Mesendoderm (in vitro differentiated cells): Measurements from ENCODE around the gene MED25.

Source experiments
- DNase-seq: peaks from one replicate; pipeline ENCODE4 v3.0.0; 2013
- H2AK5ac ChIP-seq: 2 replicates; pipeline ENCODE4 v1.6.1; 2013; ENCODE audit warnings: low read length, inconsistent platforms
- H2BK120ac ChIP-seq: 2 replicates; pipeline ENCODE4 v1.6.1; 2013; ENCODE audit warnings: low read depth, mild to moderate bottlenecking, low read length, moderate library complexity, mixed read lengths
- H2BK15ac ChIP-seq: replicated peaks from 2 replicates; pipeline ENCODE4 v1.6.1; 2013; ENCODE audit warnings: low read depth, mild to moderate bottlenecking, moderate library complexity
- H2BK5ac ChIP-seq: 2 replicates; pipeline ENCODE4 v1.6.1; 2013; ENCODE audit warnings: low read length, inconsistent platforms
- H3K18ac ChIP-seq: 2 replicates; pipeline ENCODE4 v1.6.1; 2013; ENCODE audit warnings: mild to moderate bottlenecking, low read length, mixed read lengths
- H3K23ac ChIP-seq: one replicate; pipeline ENCODE4 v1.6.1; 2013; ENCODE audit warnings: low read length
- H3K27ac ChIP-seq: 2 replicates; pipeline ENCODE4 v1.5.1; 2013; ENCODE audit warnings: low read depth, mild to moderate bottlenecking, inconsistent platforms, low read length, moderate library complexity
- H3K27me3 ChIP-seq: 2 replicates; pipeline ENCODE4 v1.6.1; 2013; ENCODE audit warnings: low read length, control low read depth, mild to moderate bottlenecking, inconsistent platforms; ENCODE audit not compliant: insufficient read depth, poor library complexity
- H3K36me3 ChIP-seq: 2 replicates; pipeline ENCODE4 v1.6.1; 2013; ENCODE audit warnings: low read length, inconsistent platforms; ENCODE audit not compliant: control insufficient read depth, insufficient read depth
- H3K4ac ChIP-seq: one replicate; pipeline ENCODE4 v1.6.1; 2013; ENCODE audit warnings: low read depth, mild to moderate bottlenecking, low read length, moderate library complexity
- H3K4me1 ChIP-seq: 2 replicates; pipeline ENCODE4 v1.6.1; 2013; ENCODE audit warnings: low read depth, low read length, inconsistent platforms; ENCODE audit not compliant: control insufficient read depth
- H3K4me2 ChIP-seq: 2 replicates; pipeline ENCODE4 v1.6.1; 2013; ENCODE audit warnings: low read length
- H3K4me3 ChIP-seq: 2 replicates; pipeline ENCODE4 v1.5.1; 2013; ENCODE audit warnings: mild to moderate bottlenecking, low read length
- H3K56ac ChIP-seq: one replicate; pipeline ENCODE4 v1.6.1; 2013; ENCODE audit warnings: low read length
- H3K79me1 ChIP-seq: 2 replicates; pipeline ENCODE4 v1.6.1; 2013; ENCODE audit warnings: low read length, inconsistent platforms
- H3K79me2 ChIP-seq: 2 replicates; pipeline ENCODE4 v1.6.1; 2013; ENCODE audit warnings: mild to moderate bottlenecking, low read length; ENCODE audit not compliant: control insufficient read depth, insufficient read depth
- H3K9ac ChIP-seq: 2 replicates; pipeline ENCODE4 v1.6.1; 2013; ENCODE audit warnings: low read length, inconsistent platforms
- H4K5ac ChIP-seq: one replicate; pipeline ENCODE4 v1.6.1; 2013; ENCODE audit warnings: low read length
- H4K8ac ChIP-seq: one replicate; pipeline ENCODE4 v1.6.1; 2013; ENCODE audit warnings: low read depth, mild to moderate bottlenecking, control low read depth, low read length, moderate library complexity
- WGBS: extraction: QIAGEN DNeasy Blood & Tissue Kit; methylation state at CpG from one replicate; pipeline ENCODE4 v1.1.7; 2013; ENCODE audit warnings: low lambda C conversion rate, missing lambda C conversion rate; ENCODE audit not compliant: insufficient coverage; ENCODE audit errors: extremely low coverage; 5-methylcytosine and 5-hydroxymethylcytosine counted together

The MED25 gene

GRCh38 chr19:49855277-49855675 is 37.2 kb downstream of the MED25 start:
- H2BK5ac ChIP-seq, result no peak overlapping the region
- peaks cover 15% of the 10 kb centered on the region for H3K36me3 ChIP-seq
- no CpG with 5 or more reads among the region's 12 CpGs for WGBS

GRCh38 chr19:49855676-49856573 is 37.8 kb downstream of the MED25 start:
- Histone ChIP-seq H3K9ac (no peak overlapping the region), H2BK5ac (no peak overlapping the region), H3K18ac (no peak overlapping the region), H3K79me1 (peaks cover 21% of the 10 kb centered on the region), H4K8ac (no peak overlapping the region), H2BK15ac (no peak overlapping the region), H3K23ac (no peak overlapping the region), H3K4me2 (no peak overlapping the region), H3K27ac (no peak overlapping the region), H2AK5ac (no peak overlapping the region), H3K4me1 (peaks cover 8% of the 10 kb centered on the region), H3K79me2 (peaks cover 23% of the 10 kb centered on the region), H3K4ac (no peak overlapping the region), H3K27me3 (no peaks in the 10 kb centered on the region), H4K5ac (no peak overlapping the region), H3K4me3 (no peak overlapping the region), H3K56ac (no peak overlapping the region), H3K36me3 (peaks cover 19% of the 10 kb centered on the region), H2BK120ac (no peak overlapping the region)
- no CpG with 5 or more reads among the region's 21 CpGs for WGBS
- no peak for DNase-seq

More at GRCh38 chr19:49855277-49855675, 37.2 kb downstream of the MED25 start:
- no peak for DNase-seq
- Histone ChIP-seq H2BK120ac (no peak overlapping the region), H3K79me1 (peaks cover 21% of the 10 kb centered on the region), H3K4me3 (no peak overlapping the region), H2AK5ac (no peak overlapping the region), H3K27me3 (no peaks in the 10 kb centered on the region), H3K27ac (no peak overlapping the region), H3K56ac (no peak overlapping the region), H3K9ac (no peak overlapping the region), H4K8ac (no peak overlapping the region), H3K4me1 (peaks cover 8% of the 10 kb centered on the region), H3K4me2 (no peak overlapping the region), H2BK15ac (no peak overlapping the region), H4K5ac (no peak overlapping the region), H3K4ac (no peak overlapping the region), H3K79me2 (peaks cover 23% of the 10 kb centered on the region), H3K18ac (no peak overlapping the region), H3K23ac (no peak overlapping the region)

- Histone ChIP-seq H3K23ac (no peak overlapping the region), H4K8ac (no peak overlapping the region), H3K4me2 (no peak overlapping the region), H3K79me2 (peaks cover 23% of the 10 kb centered on the region), H2BK15ac (no peak overlapping the region), H2BK5ac (no peak overlapping the region), H3K79me1 (peaks cover 21% of the 10 kb centered on the region), H3K27ac (no peak overlapping the region), H3K4me1 (peaks cover 8% of the 10 kb centered on the region), H3K27me3 (no peaks in the 10 kb centered on the region), H3K9ac (no peak overlapping the region), H3K36me3 (peaks cover 19% of the 10 kb centered on the region), H3K56ac (no peak overlapping the region), H2AK5ac (no peak overlapping the region), H3K4me3 (no peak overlapping the region), H3K18ac (no peak overlapping the region), H4K5ac (no peak overlapping the region), H2BK120ac (no peak overlapping the region), H3K4ac (no peak overlapping the region)
- no CpG with 5 or more reads among the region's 18 CpGs for WGBS
- no peak for DNase-seq
These were observed 38.5 kb downstream of the MED25 start for GRCh38 chr19:49856574-49857021.

GRCh38 chr19:49857061-49857837 is 39.2 kb downstream of the MED25 start:
- Histone ChIP-seq H3K79me1 (peaks cover 17% of the 10 kb centered on the region), H2AK5ac (no peak overlapping the region), H3K4me2 (no peak overlapping the region), H3K18ac (no peak overlapping the region), H3K4me1 (peaks cover 6% of the 10 kb centered on the region), H3K36me3 (peaks cover 21% of the 10 kb centered on the region), H3K9ac (no peak overlapping the region), H3K4ac (no peak overlapping the region), H2BK15ac (no peak overlapping the region), H3K27ac (no peak overlapping the region), H3K23ac (no peak overlapping the region), H3K56ac (no peak overlapping the region), H2BK120ac (no peak overlapping the region), H2BK5ac (no peak overlapping the region), H3K79me2 (peaks cover 18% of the 10 kb centered on the region), H3K27me3 (no peaks in the 10 kb centered on the region), H3K4me3 (no peak overlapping the region), H4K5ac (no peak overlapping the region), H4K8ac (no peak overlapping the region)
- no peak for DNase-seq
- WGBS, result no CpG with 5 or more reads among the region's 26 CpGs

- Histone ChIP-seq H3K4ac (no peak overlapping the region), H3K9ac (no peak overlapping the region), H2BK120ac (no peak overlapping the region), H3K27ac (no peak overlapping the region), H3K79me1 (peaks cover 12% of the 10 kb centered on the region), H3K79me2 (peaks cover 13% of the 10 kb centered on the region), H3K23ac (no peak overlapping the region), H3K4me2 (no peak overlapping the region), H3K36me3 (peaks cover 17% of the 10 kb centered on the region), H4K8ac (no peak overlapping the region), H3K18ac (no peak overlapping the region), H2BK5ac (no peak overlapping the region), H2AK5ac (no peak overlapping the region), H3K27me3 (no peaks in the 10 kb centered on the region), H4K5ac (no peak overlapping the region), H3K4me1 (peaks cover under 1% of the 10 kb centered on the region), H3K4me3 (no peak overlapping the region), H3K56ac (no peak overlapping the region), H2BK15ac (no peak overlapping the region)
- DNase-seq, result no peak
- WGBS, result no CpG with 5 or more reads among the region's 5 CpGs
These were observed 39.7 kb downstream of the MED25 start for GRCh38 chr19:49857838-49858087.
